Stimulated activated CD4-positive, alpha-beta T cell treated with anti-CD3 and anti-CD28 coated beads, Interleukin-1b, Interleukin-23, amount 100 ng/mL, for 1 hour (primary cell): Measurements from ENCODE around the gene IGDCC3.

Source experiments
- DNase-seq, 2 donors: peaks; one replicate each; pipeline ENCODE4 v3.0.0-alpha.2; 2020; ENCODE audit warnings: low read depth in 2 of 2

Gene IGDCC3

GRCh38 chr15:65377976-65378366 lies at the start of gene IGDCC3:
IGDCC3 (minus strand) TSS chr15:65378002; CDS start chr15:65377788, 214 bp downstream.
- DNase-seq: no peak

GRCh38 chr15:65426216-65426853 lies 48.5 kb upstream of the IGDCC3 start:
- DNase-seq: no peak

- no peak for DNase-seq
Measured at GRCh38 chr15:65424683-65425082, 46.9 kb upstream of the IGDCC3 start.

- DNase-seq: no peak
Measured at GRCh38 chr15:65423976-65424679, 46.3 kb upstream of the IGDCC3 start.

- DNase-seq: no peak
Measured at GRCh38 chr15:65423150-65423975, 45.6 kb upstream of the IGDCC3 start.

GRCh38 chr15:65421360-65422215 lies 43.8 kb upstream of the IGDCC3 start:
- DNase-seq: no peak

GRCh38 chr15:65420975-65421359 lies 43.2 kb upstream of the IGDCC3 start:
- no peak for DNase-seq

GRCh38 chr15:65418596-65418995 lies 40.8 kb upstream of the IGDCC3 start:
- DNase-seq: no peak

- DNase-seq: no peak
Measured at GRCh38 chr15:65416845-65417416, 39.1 kb upstream of the IGDCC3 start.

GRCh38 chr15:65414841-65415621 lies 37.2 kb upstream of the IGDCC3 start:
- no peak for DNase-seq

- no peak for DNase-seq
Measured at GRCh38 chr15:65413760-65414144, 36.0 kb upstream of the IGDCC3 start.

GRCh38 chr15:65413051-65413759 lies 35.4 kb upstream of the IGDCC3 start:
- no peak for DNase-seq

GRCh38 chr15:65412556-65412955 lies 34.8 kb upstream of the IGDCC3 start:
- DNase-seq: no peak

- no peak for DNase-seq
Measured at GRCh38 chr15:65411465-65412071, 33.8 kb upstream of the IGDCC3 start.

- no peak for DNase-seq
Measured at GRCh38 chr15:65410972-65411371, 33.2 kb upstream of the IGDCC3 start.

- no peak for DNase-seq
Measured at GRCh38 chr15:65410036-65410435, 32.2 kb upstream of the IGDCC3 start.

GRCh38 chr15:65409036-65409631 lies 31.3 kb upstream of the IGDCC3 start:
- DNase-seq: no peak

GRCh38 chr15:65408324-65409035 lies 30.7 kb upstream of the IGDCC3 start:
- no peak for DNase-seq
